GM23338 (cell line): ENCODE measurements around the gene TEKT3. TPM values are rescaled to one million over a fixed set of nuclear protein-coding genes. Genes with fewer than 3 reads are reported as not detected.

ENCODE experiments used
- ATAC-seq: fragments of 200-7000 bp; cut with Tn5 transposase; 3 replicates; pipeline ENCODE4 v1.9.1; 2020
- DNase-seq: peaks from one replicate; pipeline ENCODE4 v3.0.0-alpha.2; 2015; ENCODE audit warnings: low spot score
- H2AFZ ChIP-seq: fragments of 200-600 bp; sonication (generic); 2 replicates; pipeline ENCODE4 v1.8.0; 2016; ENCODE audit warnings: antibody characterized with exemption, mild to moderate bottlenecking, moderate library complexity
- H3F3A ChIP-seq: fragments of 200-600 bp; sonication (generic); replicated peaks from 2 replicates; pipeline ENCODE4 v1.8.0; 2017; ENCODE audit warnings: antibody characterized with exemption, mixed run types, low read depth
- H3K27ac ChIP-seq: fragments of 200-600 bp; sonication (generic); 2 replicates; pipeline ENCODE4 v1.6.1; 2016; ENCODE audit warnings: low read depth
- H3K27me3 ChIP-seq: fragments of 200-600 bp; sonication (generic); 2 replicates; pipeline ENCODE4 v1.8.0; 2016; ENCODE audit warnings: mild to moderate bottlenecking, mixed run types, moderate library complexity; ENCODE audit not compliant: insufficient read depth
- H3K36me3 ChIP-seq: fragments of 200-600 bp; sonication (generic); 2 replicates; pipeline ENCODE4 v1.8.0; 2016; ENCODE audit warnings: mild to moderate bottlenecking; ENCODE audit not compliant: insufficient read depth
- H3K4me1 ChIP-seq: fragments of 200-600 bp; sonication (generic); 2 replicates; pipeline ENCODE4 v1.8.0; 2016; ENCODE audit warnings: mild to moderate bottlenecking, moderate library complexity; ENCODE audit not compliant: insufficient read depth
- H3K4me2 ChIP-seq: fragments of 200-600 bp; sonication (generic); 2 replicates; pipeline ENCODE4 v1.7.1; 2017; ENCODE audit warnings: mixed run types
- H3K4me3 ChIP-seq: fragments of 200-600 bp; sonication (generic); 2 replicates; pipeline ENCODE4 v1.6.1; 2016; ENCODE audit warnings: mixed run types
- H3K79me2 ChIP-seq: fragments of 200-600 bp; sonication (generic); replicated peaks from 2 replicates; pipeline ENCODE4 v1.8.0; 2017; ENCODE audit warnings: mild to moderate bottlenecking; ENCODE audit not compliant: insufficient read depth
- H3K9me2 ChIP-seq: fragments of 200-600 bp; sonication (generic); 2 replicates; pipeline ENCODE4 v1.8.0; 2017; ENCODE audit not compliant: insufficient read depth
- H4K20me1 ChIP-seq: fragments of 200-600 bp; sonication (generic); replicated peaks from 2 replicates; pipeline ENCODE4 v1.8.0; 2017; ENCODE audit warnings: mild to moderate bottlenecking; ENCODE audit not compliant: insufficient read depth
- H3K27ac Mint-ChIP-seq: 2 replicates; pipeline ENCODE4 v1.8.0; 2020; ENCODE audit warnings: inconsistent platforms, mild to moderate bottlenecking, moderate library complexity, mixed read lengths
- H3K27me3 Mint-ChIP-seq: 3 replicates; pipeline ENCODE4 v1.8.0; 2022; ENCODE audit warnings: low read depth, mild to moderate bottlenecking, moderate library complexity, mixed read lengths, inconsistent platforms; ENCODE audit not compliant: insufficient read depth, poor library complexity
- H3K36me3 Mint-ChIP-seq: 3 replicates; pipeline ENCODE4 v1.8.0; 2021; ENCODE audit warnings: low read depth, mild to moderate bottlenecking, inconsistent platforms, moderate library complexity, mixed read lengths
- H3K4me1 Mint-ChIP-seq: 3 replicates; pipeline ENCODE4 v1.8.0; 2020; ENCODE audit warnings: mild to moderate bottlenecking, inconsistent platforms, mixed read lengths
- H3K4me3 Mint-ChIP-seq: 3 replicates; pipeline ENCODE4 v1.8.0; 2021; ENCODE audit warnings: moderate library complexity, mild to moderate bottlenecking, inconsistent platforms, mixed read lengths
- H3K9me3 Mint-ChIP-seq: 3 replicates; pipeline ENCODE4 v1.8.0; 2020; ENCODE audit warnings: moderate library complexity, mild to moderate bottlenecking, inconsistent platforms, mixed read lengths
- CREB1 ChIP-seq: fragments of 250-450 bp; sonication (Bioruptor Pico); IDR thresholded peaks from 2 replicates; pipeline ENCODE4 v1.5.0; 2020; ENCODE audit warnings: low read depth, mild to moderate bottlenecking, moderate library complexity
- CTCF ChIP-seq, 2 experiments: fragments of 200-600 bp in 1 of 2; sonication (generic) in 1 of 2; conservative IDR thresholded peaks; 2 replicates each; pipeline versions ENCODE4 v1.5.1 to v1.6.1; 2016 to 2017; ENCODE audit warnings: antibody characterized with exemption in 2 of 2, low read depth in 2 of 2, mild to moderate bottlenecking in 2 of 2, moderate library complexity in 1 of 2
- ETS1 ChIP-seq: IDR thresholded peaks from 2 replicates; pipeline ENCODE4 v1.6.1; 2016; ENCODE audit warnings: antibody characterized with exemption
- EZH2 ChIP-seq: fragments of 200-600 bp; sonication (generic); IDR thresholded peaks from one replicate; pipeline ENCODE4 v1.8.0; 2017; ENCODE audit warnings: antibody characterized with exemption, mild to moderate bottlenecking, low read depth; ENCODE audit not compliant: unreplicated experiment
- EZH2phosphoT487 ChIP-seq: fragments of 200-600 bp; sonication (generic); IDR thresholded peaks from one replicate; pipeline ENCODE4 v1.8.1; 2018; ENCODE audit warnings: antibody characterized with exemption; ENCODE audit not compliant: unreplicated experiment
- JUNB ChIP-seq: IDR thresholded peaks from one replicate; pipeline ENCODE4 v1.6.1; 2016; ENCODE audit warnings: antibody characterized with exemption; ENCODE audit not compliant: unreplicated experiment
- POLR2AphosphoS5 ChIP-seq: IDR thresholded peaks from 2 replicates; pipeline ENCODE4 v1.6.1; 2016; ENCODE audit warnings: antibody characterized with exemption, low read depth
- REST ChIP-seq: IDR thresholded peaks from one replicate; pipeline ENCODE4 v1.6.1; 2018; ENCODE audit warnings: antibody characterized with exemption; ENCODE audit not compliant: unreplicated experiment
- STAT1 ChIP-seq: IDR thresholded peaks from one replicate; pipeline ENCODE4 v1.6.1; 2016; ENCODE audit warnings: antibody characterized with exemption; ENCODE audit not compliant: unreplicated experiment
- ZNF114 ChIP-seq: fragments of 250-450 bp; sonication (Bioruptor Pico); IDR thresholded peaks from 2 replicates; pipeline ENCODE4 v1.5.0; 2020; ENCODE audit warnings: mild to moderate bottlenecking, moderate library complexity
- ZNF331 ChIP-seq: fragments of 250-450 bp; sonication (Bioruptor Pico); IDR thresholded peaks from 2 replicates; pipeline ENCODE4 v1.5.0; 2020; ENCODE audit warnings: low read depth, mild to moderate bottlenecking, moderate library complexity
- ZNF462 ChIP-seq: fragments of 250-450 bp; sonication (Bioruptor Pico); IDR thresholded peaks from 2 replicates; pipeline ENCODE4 v1.5.0; 2020; ENCODE audit warnings: mild to moderate bottlenecking, moderate library complexity
- polyA plus RNA-seq: library from polyadenylated mRNA; unstranded; fragments of >200 nt; fragmentation: Nextera tagmentation; extraction: Ambion mirVana; gene quantifications from 2 replicates; pipeline ENCODE4 v1.2.1, GENCODE V29; 2016
- total RNA-seq: library from RNA; depleted of rRNA; stranded (reverse); fragments of >200 nt; shearing (Covaris generic); gene quantifications from 2 replicates; pipeline ENCODE4 v1.2.3, GENCODE V29; 2014

The TEKT3 gene
- total and polyA plus RNA-seq, 2 experiments from 2014 or later = 1.6 to 2.0 TPM

DNA sequence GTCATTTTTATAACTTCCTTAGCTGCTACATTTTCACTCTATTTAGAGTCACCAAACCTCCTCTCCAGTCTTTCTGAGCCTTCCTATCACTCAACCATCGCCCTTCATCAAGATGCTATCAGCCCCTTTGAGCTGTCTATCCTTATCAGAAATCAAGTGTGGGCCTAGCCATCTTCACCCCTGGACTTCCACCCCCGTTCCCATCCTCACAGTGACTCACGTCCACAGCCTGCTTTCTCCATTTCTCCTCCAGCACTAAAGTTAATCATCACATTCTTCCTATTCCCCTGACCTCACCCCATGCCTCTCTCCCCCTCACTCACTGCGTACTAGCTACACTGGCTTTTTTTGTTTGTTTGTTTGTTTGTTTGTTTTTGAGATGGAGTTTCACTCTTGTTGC lies 2.4 kb upstream of the TEKT3 start:
- Histone ChIP-seq H3K79me2 (no peaks in the 10 kb centered on the region), H3K4me2 (no peak overlapping the region), H3K4me1 (peaks cover 6% of the 10 kb centered on the region), H3K4me3 (no peak overlapping the region), H3K27ac (no peak overlapping the region), H4K20me1 (no peaks in the 10 kb centered on the region; the same call in 1 of the 2 replicates), H3F3A (peaks cover 3% of the 10 kb centered on the region; the same call in 1 of the 2 replicates), H3K9me2 (0 out of 2 replicates have a peak, but pooled peaks cover 3% of the 10 kb centered on the region), H3K36me3 (no peaks in the 10 kb centered on the region), H3K27me3 (peaks cover 15% of the 10 kb centered on the region), H2AFZ (no peak overlapping the region)
- no peak for DNase-seq
- peaks cover 9% of the 10 kb centered on the region for H3K27me3 Mint-ChIP-seq
- no peak overlapping the region for H3K4me3 Mint-ChIP-seq
- TF ChIP-seq EZH2 = no peak
- no peak for TF ChIP-seq STAT1
- no peak for TF ChIP-seq JUNB
- TF ChIP-seq ZNF114 (CRISPR knock-in tag) = no peak
- no peak for TF ChIP-seq ZNF331
- TF ChIP-seq EZH2phosphoT487 = no peak
- no peak for TF ChIP-seq CTCF (conservative IDR thresholded peaks at IDR 0.05; ENCODE audit: low read depth in 2 of 2)
- no peak for TF ChIP-seq CREB1 (CRISPR knock-in tag)
- TF ChIP-seq ETS1 = no peak
- no peak for TF ChIP-seq POLR2AphosphoS5
- no peak for TF ChIP-seq REST
- no peak for TF ChIP-seq ZNF462 (CRISPR knock-in tag)
- ATAC-seq = no peak
- H3K4me1 Mint-ChIP-seq = peaks cover 7% of the 10 kb centered on the region; the same call in 2 of the 3 replicates
- no peak overlapping the region for H3K27ac Mint-ChIP-seq
- no peaks in the 10 kb centered on the region for H3K9me3 Mint-ChIP-seq
- H3K36me3 Mint-ChIP-seq = no peaks in the 10 kb centered on the region
